Measurements from ENCODE around the gene TRAF2. TPM values are rescaled to one million over a fixed set of nuclear protein-coding genes. Genes with fewer than 3 reads are reported as not detected.

Gene TRAF2
- total and polyA plus RNA-seq, 2 of the 13 experiments (the other 11 are each of a cell fraction or from before 2014, with no cell fraction given) = 12.4 to 13.6 TPM

DNA sequence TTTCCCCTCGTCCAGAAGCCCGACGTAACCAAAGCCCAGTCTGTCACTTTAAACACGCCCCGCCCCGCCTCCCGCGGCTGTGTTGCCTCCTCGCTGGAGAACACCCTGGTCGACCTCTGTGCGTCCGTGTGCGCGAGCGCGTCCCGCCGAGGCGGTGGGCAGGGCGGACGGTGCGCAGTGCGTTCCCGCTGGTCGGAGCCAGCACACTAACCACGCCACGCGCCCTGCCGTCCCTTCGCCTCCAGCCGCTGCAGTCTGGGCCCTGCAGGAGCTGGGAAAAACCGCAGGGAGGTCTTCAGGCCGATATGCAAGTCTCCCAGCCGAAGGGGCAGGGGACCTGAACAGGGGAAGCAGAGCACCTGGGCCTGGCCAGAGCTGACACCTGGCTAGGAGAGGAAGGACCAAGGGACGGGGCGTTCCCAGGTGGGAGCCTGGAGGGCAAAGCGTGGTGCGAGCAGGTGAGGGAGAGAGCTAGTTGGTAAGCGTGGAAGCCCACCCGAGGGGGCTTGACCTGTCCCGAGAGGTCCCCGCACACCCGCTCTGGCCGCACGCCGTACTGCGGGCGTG is 38.4 kb upstream of the TRAF2 start:
- CTCF ChIA-PET (ENCODE audit: low intra/inter-chr PET ratio, low total read pairs) = no interaction called here
- no peak overlapping the region for H2AFZ ChIP-seq (ENCODE audit: low read length)
- ATAC-seq = peak; percentile 47
- peaks cover 11 to 20% of the 10 kb centered on the region in 2 experiments for H3K36me3 ChIP-seq (replicated peaks in 1 of 2; ENCODE audit: control insufficient read depth in 1 of 2, insufficient read depth in 2 of 2, low read length in 2 of 2)
- H3K9ac ChIP-seq (ENCODE audit: insufficient read depth, low read depth, low read length) = peak overlapping the region; percentile 94
- WGBS (ENCODE audit: low lambda C conversion rate) = 4% methylated on average over 15 of the region's 48 CpGs
- peak; percentile 46 for FAIRE-seq
- peaks cover 31% of the 10 kb centered on the region for H3K4me1 ChIP-seq (ENCODE audit: insufficient read depth, low read length)
- intact Hi-C loops (cut with micrococcal nuclease; ENCODE audit: unreplicated experiment) = loop anchor here (5.0 kb wide), 2 partner anchors 34 to 61 kb away; no protein-coding TSS in a partner anchor
- peak overlapping the region; percentile 91 for H3K27ac ChIP-seq (ENCODE audit: extremely low read length, insufficient read depth, low read length)
- H3K4me2 ChIP-seq (ENCODE audit: low read depth, low read length) = peak overlapping the region; percentile 81
- peaks cover 17% of the 10 kb centered on the region for H3K79me2 ChIP-seq (ENCODE audit: insufficient read depth, low read length)
- H3K9me3 ChIP-seq (ENCODE audit: low read length) = no peaks in the 10 kb centered on the region
- BruUV-seq (replicated peaks) = no TSS peak
- no peaks in the 10 kb centered on the region; a peak in 1 of 5 replicates for H3K27me3 ChIP-seq (ENCODE audit: control insufficient read depth in 1 of 2, insufficient read depth in 2 of 2, low read length in 2 of 2)
- in situ Hi-C loops (cut with HindIII; ENCODE audit: extremely low pct_ligation_motif_present, low pct_unique_long_range_greater_than_20kb) = loop anchor here (10.0 kb wide), 1 partner anchor 187 kb away; the partner anchor contains the start of gene FUT7
- POLR2A ChIA-PET = interaction anchor here (0.6 to 2.3 kb wide), 15 partner anchors 9 to 239 kb away, joined by 3 to 45 read pairs (median 4); partner anchors contain the start of genes EDF1, MAN1B1, RABL6 and TMEM141
- DNase-seq (ENCODE audit: low spot score) = peak; percentile 72
- H3K4me3 ChIP-seq (replicated peaks in 1 of 3; ENCODE audit: insufficient read depth in 1 of 3, low read depth in 2 of 3, low read length in 3 of 3) = peak overlapping the region; percentile 88 to 98 (median 91)
- peaks cover 9% of the 10 kb centered on the region; the same call in 1 of the 2 replicates for H4K20me1 ChIP-seq (ENCODE audit: insufficient read depth, low read length)
- TF ChIP-seq, protein P1, sequence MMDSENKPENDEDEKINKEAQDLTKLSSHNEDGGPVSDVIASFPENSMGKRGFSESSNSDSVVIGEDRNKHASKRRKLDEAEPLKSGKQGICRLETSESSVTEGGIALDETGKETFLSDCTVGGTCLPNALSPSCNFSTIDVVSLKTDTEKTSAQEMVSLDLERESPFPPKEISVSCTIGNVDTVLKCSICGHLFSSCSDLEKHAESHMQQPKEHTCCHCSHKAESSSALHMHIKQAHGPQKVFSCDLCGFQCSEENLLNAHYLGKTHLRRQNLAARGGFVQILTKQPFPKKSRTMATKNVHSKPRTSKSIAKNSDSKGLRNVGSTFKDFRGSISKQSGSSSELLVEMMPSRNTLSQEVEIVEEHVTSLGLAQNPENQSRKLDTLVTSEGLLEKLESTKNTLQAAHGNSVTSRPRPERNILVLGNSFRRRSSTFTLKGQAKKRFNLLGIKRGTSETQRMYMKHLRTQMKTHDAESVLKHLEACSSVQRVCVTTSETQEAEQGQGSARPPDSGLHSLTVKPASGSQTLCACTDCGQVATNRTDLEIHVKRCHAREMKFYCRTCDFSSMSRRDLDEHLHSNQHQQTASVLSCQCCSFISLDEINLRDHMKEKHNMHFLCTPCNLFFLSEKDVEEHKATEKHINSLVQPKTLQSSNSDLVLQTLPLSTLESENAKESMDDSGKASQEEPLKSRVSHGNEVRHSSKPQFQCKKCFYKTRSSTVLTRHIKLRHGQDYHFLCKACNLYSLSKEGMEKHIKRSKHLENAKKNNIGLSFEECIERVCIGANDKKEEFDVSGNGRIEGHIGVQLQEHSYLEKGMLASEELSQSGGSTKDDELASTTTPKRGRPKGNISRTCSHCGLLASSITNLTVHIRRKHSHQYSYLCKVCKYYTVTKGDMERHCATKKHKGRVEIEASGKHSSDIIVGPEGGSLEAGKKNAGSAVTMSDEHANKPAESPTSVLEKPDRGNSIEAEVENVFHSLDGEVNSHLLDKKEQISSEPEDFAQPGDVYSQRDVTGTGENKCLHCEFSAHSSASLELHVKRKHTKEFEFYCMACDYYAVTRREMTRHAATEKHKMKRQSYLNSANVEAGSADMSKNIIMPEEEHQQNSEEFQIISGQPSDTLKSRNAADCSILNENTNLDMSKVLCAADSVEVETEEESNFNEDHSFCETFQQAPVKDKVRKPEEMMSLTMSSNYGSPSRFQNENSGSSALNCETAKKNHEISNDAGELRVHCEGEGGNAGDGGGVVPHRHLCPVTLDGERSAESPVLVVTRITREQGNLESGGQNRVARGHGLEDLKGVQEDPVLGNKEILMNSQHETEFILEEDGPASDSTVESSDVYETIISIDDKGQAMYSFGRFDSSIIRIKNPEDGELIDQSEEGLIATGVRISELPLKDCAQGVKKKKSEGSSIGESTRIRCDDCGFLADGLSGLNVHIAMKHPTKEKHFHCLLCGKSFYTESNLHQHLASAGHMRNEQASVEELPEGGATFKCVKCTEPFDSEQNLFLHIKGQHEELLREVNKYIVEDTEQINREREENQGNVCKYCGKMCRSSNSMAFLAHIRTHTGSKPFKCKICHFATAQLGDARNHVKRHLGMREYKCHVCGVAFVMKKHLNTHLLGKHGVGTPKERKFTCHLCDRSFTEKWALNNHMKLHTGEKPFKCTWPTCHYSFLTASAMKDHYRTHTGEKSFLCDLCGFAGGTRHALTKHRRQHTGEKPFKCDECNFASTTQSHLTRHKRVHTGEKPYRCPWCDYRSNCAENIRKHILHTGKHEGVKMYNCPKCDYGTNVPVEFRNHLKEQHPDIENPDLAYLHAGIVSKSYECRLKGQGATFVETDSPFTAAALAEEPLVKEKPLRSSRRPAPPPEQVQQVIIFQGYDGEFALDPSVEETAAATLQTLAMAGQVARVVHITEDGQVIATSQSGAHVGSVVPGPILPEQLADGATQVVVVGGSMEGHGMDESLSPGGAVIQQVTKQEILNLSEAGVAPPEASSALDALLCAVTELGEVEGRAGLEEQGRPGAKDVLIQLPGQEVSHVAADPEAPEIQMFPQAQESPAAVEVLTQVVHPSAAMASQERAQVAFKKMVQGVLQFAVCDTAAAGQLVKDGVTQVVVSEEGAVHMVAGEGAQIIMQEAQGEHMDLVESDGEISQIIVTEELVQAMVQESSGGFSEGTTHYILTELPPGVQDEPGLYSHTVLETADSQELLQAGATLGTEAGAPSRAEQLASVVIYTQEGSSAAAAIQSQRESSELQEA (CRISPR knock-in tag; IDR thresholded peaks at IDR 0.05; ENCODE audit: not compliant biosample characterization) = peak; percentile 74
- TF ChIP-seq, protein P2, sequence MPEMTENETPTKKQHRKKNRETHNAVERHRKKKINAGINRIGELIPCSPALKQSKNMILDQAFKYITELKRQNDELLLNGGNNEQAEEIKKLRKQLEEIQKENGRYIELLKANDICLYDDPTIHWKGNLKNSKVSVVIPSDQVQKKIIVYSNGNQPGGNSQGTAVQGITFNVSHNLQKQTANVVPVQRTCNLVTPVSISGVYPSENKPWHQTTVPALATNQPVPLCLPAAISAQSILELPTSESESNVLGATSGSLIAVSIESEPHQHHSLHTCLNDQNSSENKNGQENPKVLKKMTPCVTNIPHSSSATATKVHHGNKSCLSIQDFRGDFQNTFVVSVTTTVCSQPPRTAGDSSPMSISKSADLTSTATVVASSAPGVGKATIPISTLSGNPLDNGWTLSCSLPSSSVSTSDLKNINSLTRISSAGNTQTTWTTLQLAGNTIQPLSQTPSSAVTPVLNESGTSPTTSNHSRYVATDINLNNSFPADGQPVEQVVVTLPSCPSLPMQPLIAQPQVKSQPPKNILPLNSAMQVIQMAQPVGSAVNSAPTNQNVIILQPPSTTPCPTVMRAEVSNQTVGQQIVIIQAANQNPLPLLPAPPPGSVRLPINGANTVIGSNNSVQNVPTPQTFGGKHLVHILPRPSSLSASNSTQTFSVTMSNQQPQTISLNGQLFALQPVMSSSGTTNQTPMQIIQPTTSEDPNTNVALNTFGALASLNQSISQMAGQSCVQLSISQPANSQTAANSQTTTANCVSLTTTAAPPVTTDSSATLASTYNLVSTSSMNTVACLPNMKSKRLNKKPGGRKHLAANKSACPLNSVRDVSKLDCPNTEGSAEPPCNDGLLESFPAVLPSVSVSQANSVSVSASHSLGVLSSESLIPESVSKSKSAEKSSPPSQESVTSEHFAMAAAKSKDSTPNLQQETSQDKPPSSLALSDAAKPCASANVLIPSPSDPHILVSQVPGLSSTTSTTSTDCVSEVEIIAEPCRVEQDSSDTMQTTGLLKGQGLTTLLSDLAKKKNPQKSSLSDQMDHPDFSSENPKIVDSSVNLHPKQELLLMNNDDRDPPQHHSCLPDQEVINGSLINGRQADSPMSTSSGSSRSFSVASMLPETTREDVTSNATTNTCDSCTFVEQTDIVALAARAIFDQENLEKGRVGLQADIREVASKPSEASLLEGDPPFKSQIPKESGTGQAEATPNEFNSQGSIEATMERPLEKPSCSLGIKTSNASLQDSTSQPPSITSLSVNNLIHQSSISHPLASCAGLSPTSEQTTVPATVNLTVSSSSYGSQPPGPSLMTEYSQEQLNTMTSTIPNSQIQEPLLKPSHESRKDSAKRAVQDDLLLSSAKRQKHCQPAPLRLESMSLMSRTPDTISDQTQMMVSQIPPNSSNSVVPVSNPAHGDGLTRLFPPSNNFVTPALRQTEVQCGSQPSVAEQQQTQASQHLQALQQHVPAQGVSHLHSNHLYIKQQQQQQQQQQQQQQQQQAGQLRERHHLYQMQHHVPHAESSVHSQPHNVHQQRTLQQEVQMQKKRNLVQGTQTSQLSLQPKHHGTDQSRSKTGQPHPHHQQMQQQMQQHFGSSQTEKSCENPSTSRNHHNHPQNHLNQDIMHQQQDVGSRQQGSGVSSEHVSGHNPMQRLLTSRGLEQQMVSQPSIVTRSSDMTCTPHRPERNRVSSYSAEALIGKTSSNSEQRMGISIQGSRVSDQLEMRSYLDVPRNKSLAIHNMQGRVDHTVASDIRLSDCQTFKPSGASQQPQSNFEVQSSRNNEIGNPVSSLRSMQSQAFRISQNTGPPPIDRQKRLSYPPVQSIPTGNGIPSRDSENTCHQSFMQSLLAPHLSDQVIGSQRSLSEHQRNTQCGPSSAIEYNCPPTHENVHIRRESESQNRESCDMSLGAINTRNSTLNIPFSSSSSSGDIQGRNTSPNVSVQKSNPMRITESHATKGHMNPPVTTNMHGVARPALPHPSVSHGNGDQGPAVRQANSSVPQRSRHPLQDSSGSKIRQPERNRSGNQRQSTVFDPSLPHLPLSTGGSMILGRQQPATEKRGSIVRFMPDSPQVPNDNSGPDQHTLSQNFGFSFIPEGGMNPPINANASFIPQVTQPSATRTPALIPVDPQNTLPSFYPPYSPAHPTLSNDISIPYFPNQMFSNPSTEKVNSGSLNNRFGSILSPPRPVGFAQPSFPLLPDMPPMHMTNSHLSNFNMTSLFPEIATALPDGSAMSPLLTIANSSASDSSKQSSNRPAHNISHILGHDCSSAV (CRISPR knock-in tag; IDR thresholded peaks at IDR 0.05; ENCODE audit: borderline replicate concordance) = peak; percentile 87; the same call in 1 of the 2 replicates
- 0 out of 2 replicates have a peak, but pooled peaks have one; percentile 27 for TF ChIP-seq ZNF570 (CRISPR knock-in tag; IDR thresholded peaks at IDR 0.05; ENCODE audit: borderline replicate concordance)
- peak; percentile 91 for TF ChIP-seq MYC (CRISPR knock-in tag; IDR thresholded peaks at IDR 0.05; ENCODE audit: borderline replicate concordance)
- TF ChIP-seq ZNF598 (CRISPR knock-in tag; IDR thresholded peaks at IDR 0.05; ENCODE audit: borderline replicate concordance) = peak; percentile 48; the same call in 1 of the 2 replicates
- TF ChIP-seq SAP130 (CRISPR knock-in tag; IDR thresholded peaks at IDR 0.05; ENCODE audit: low read depth) = peak; percentile 68
